Inflammatory macrophage treated with lipopolysaccharide for 1 hour (primary cell): Measurements from ENCODE around the gene FAM180B.
"Not testable (repeated sequence)": the region's sequence is repeated elsewhere in the genome, so short reads cannot be mapped to it uniquely, and the experiment has no call there.

ENCODE experiments used
- DNase-seq, 2 donors: peaks; one replicate each; pipeline ENCODE4 v3.0.0-alpha.2; 2020 to 2022

Gene FAM180B, protein sequence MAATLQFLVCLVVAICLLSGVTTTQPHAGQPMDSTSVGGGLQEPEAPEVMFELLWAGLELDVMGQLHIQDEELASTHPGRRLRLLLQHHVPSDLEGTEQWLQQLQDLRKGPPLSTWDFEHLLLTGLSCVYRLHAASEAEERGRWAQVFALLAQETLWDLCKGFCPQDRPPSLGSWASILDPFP

DNA sequence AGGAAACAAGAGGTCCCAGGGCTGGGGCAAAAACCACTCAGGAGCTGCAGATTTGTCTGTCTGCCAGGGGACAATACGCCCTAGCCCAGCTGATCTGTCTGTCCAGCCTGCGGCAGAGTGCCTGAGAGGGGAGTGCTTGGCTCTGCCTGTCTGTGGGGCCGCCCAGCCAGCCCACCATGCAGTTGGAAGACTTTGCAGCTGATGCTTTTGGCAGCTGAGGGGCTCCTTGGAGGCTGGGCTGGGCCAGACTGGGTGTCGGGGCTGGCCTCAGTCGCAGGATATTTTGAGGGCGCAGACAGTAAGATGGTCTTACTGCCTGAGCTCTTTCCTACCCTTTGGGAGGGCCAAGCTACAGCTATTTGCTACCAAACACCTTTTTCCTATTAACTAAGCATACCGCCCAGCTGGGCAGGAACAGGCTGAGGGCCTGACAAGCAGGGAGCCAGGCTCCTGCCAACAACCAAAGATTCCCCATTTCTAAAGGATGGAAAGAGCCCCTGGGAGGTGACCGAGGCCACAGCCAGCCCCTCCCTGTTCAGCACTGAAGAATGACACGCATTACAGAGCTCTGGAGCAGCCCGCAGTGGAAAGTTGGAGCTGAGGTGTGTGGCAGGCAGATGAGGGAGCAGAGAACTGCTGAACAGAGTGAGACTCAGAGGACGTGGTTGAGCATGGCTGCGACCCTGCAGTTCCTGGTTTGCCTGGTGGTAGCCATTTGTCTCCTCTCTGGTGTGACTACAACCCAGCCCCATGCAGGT lies at the start of gene FAM180B:
Gene FAM180B (plus strand): TSS at position 581 of the 758 bp plus-strand sequence. CDS start 91 bp downstream, at position 672.
- no peak for DNase-seq

DNA sequence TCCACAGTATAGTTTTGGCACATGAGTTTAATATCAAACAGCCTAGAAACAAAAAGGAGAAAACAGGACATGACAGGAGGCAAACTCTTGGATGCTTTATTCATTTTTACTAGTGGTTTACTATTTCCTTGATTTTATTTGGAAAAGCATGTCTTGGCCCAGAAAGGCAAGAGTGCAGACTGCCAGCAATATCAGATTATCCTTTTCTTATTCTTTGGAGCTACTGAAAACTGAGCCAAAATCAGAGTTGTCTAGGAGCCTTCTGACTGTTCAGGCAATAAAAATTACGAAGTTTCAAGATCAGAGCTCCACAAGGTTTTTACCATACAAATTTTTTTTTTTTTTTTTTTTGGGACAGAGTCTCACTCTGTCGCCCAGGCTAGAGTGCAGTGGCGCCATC lies 49.6 kb upstream of the FAM180B start:
- DNase-seq = no peak

DNA sequence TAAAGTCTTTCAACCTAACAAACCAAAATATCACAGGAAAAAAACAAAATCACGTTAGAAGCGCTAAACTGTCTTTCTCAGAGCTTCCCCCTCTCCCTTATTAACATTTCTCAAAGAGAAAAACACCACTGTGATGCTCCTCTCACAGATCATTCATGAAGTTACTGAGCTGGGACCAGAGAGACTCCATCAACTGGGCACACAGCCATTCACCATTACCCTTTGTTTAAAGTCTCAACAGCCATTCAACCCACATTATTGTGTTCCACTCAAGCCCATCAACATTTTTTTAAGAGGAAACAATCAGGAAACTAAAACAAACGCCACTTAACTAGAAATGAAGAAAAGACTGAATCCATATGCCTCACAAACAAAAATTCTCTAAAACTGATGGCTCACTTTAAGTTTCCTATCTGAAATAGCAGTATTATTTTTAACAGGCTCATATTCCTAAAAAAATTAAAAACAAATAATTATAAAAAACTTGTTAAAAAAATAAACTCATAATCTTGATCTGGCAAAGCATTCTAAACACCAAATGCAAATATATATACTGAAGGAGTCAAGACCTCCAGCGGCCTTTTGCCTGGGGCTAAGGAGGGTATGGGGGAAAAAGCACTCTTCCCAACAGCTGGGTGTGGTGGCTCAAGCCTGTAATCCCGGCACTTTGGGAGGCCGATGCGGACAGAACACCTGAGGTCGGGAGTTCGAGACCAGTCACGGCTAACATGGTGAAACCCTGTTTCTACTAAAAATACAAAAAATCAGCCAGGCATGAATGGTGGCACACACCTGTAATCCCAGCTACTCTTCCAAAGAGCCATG lies 47.5 kb upstream of the FAM180B start:
- DNase-seq = no peak

DNA sequence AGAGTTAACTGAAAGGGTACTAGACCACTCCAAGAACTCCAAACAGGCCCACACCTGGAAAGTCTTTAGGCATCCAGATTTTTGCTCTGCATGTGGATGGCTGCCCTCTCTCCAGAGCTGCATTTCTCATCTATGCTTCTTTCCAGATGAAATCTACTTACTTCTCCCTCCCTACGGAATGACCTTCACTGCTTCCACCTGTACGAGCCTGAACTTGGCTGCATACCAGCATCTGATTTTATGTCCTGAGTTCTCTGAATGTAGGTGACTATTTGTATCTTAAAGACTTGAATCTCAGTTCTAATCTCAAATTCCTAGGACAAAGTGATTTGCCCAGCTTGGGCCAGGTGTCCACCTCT lies 46.8 kb upstream of the FAM180B start:
- DNase-seq = no peak

GRCh38 chr11:47541070-47541469 lies 45.4 kb upstream of the FAM180B start:
- no peak for DNase-seq

DNA sequence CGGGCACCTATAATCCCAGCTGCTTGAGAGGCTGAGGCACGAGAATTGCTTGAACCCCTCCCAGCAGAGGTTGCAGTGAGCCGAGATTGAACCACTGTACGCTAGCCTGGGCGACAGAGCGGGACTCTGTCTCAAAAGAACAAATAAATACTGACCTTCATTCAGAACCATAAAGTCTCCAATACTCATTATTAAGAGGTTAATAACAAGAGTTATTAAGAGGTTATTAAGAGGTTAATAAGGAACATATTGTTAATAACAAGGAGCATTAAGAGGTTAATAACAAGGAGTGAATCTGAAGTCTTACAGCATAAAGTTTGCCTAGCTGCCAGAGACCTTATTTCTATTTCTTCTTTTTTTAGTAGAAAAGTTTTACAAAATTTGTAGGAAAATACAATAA lies 41.2 kb upstream of the FAM180B start:
- no peak for DNase-seq

DNA sequence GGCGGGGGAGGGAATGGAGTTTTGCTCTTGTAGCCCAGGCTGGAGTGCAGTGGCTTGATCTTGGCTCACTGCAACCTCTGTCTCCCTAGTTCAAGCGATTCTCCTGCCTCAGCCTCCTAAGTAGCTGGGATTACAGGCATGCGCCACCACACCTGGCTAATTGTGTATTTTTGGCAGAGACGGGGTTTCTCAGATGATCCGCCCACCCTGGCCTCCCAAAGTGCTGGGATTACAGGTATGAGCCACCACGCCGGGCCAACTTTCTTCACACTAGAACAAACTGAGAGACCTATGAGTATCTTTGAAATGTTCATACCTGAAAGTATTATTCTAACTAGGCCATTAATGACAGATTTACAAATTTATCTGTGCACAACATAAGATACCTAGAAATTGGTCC lies 40.2 kb upstream of the FAM180B start:
- DNase-seq = not testable (repeated sequence)

GRCh38 chr11:47550288-47551047 lies 36.0 kb upstream of the FAM180B start:
- peak; percentile 67 to 71 for DNase-seq

GRCh38 chr11:47551086-47551485 lies 35.4 kb upstream of the FAM180B start:
- peak; percentile 44 to 56 for DNase-seq

DNA sequence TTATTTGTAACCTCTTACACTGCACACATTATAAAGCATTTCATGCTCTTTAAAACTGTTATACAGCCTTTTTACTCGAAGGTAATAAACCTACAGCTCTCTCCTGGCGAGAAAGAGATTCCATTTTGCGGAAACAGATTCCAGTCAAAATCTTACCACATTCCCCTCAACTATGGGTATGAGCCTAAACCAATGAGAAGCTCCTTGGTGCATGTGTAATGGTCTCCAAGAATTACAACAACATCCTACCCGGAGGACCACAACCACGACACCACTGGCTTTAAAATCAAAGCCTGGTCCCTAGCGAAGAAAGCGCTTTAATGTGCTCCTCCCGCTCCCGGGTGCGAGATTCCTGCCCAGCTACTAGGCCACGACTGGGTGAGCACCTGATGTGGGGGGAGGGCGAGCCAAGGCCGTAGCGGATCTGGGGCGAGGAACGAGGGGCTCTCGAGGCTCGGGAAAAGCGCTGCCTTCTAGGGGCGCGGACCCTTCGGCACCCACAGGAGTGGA lies 34.4 kb upstream of the FAM180B start:
- peak; percentile 54 to 58 for DNase-seq

DNA sequence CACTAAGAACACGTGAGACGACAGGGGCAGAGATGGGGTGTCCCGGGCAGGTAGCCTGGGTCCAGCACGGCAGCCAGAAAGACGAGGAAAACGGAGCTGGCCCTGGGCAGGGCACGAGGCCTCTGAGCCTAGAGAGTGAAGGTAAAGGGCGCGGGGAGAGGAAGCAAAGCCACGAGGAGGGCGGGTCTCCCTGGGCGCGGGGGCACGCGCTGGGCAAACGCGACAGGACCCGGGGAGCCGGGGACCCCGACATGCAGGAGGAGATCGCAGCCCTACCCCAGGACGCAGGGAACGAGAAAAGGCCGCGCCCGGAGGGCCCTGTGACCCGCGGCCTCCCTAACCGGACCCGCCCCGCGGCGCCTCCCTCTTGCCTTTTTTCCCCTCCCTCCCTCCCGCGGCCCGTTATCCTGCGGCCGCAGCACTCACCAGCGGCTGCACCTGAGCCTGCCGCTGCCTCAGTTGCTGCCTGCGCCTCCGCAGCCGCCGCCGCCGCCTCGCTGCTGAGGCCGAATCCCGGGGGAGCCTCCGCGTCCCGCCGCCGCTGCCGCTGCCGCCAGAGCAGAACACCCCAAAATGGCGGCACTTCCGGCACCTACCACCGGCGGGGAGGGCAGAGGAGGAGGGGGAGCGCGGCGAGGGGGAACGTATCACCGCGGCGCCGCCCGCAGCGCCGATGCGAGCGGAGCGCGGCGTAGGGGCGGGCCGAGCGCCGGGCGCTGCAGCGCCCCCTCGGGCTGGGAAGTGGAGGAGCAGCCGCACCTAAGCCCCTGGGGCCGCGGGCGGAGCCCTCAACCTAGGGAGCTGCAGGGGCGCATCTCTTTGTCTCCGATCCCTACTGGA lies 33.7 kb upstream of the FAM180B start, which contains the start of gene CELF1:
Gene CELF1 (minus strand): TSS at position 567 of the 840 bp plus-strand sequence. CDS start 53,609 bp downstream, outside the sequence.
- DNase-seq = peak; percentile 88 to 94

DNA sequence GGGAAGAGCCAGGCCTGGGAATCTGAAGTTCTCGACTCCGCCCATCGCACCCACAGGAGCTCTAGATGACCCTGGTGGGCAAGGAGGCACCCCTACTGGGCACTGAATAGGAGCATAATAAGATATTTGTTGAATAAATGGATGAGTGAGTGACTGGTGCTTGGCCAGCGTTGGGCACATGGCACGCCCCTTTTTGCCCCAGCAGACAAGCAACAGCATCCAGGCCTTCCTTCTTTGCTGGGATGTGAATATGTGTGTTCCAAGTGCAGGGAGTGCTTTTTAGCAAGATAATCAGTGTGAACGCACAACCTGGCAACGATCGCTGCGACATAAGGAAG lies 33.1 kb upstream of the FAM180B start:
- DNase-seq = no peak

DNA sequence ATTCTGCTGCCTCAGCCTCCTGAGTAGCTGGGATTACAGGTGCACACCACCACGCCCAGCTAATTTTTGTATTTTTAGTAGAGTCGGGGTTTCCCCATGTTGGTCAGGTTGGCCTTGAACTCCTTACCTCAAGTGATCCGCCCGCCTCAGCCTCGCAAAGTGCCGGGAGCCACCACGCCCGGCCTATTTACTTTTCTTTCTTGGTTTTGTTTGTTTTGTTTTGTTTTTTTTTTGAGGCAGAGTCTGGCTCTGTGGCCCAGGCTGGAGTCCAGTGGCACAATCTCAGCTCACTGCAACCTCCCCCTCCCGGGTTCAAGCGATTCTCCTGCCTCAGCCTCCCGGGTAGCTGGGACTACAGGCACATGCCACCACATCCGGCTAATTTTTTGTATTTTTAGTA lies 29.5 kb upstream of the FAM180B start:
- not testable (repeated sequence) for DNase-seq

DNA sequence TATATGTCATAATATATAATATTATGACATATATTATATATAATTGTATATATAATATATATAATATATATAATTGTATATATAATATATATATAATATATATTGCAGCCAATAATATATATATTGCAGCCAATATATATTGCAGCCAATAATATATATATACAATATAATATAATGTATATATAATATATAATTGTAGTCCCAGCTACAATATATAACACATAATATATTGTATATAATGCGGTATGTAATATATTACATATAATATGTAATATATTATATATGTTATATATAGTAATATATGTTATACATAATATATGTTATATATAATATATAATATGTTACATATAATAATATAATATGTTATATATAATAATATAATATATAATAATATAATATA lies 27.8 kb upstream of the FAM180B start:
- no peak for DNase-seq

DNA sequence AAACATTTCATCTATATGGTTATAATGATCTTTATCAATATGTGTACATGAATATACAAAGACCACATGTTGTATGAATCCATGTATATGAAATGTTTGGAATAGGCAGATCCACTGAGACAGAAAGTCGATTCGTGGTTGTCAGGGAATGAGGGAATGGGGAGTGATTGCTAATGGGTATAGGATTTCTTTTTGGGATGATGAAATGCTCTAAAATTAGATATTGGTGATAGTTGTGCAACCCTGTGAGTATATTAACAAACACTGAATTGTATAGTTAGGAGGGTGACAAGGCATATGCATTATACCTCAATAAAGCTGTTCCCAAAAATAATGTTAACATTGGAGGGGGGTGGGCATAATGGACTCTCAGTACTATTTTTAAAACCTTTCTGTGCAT lies 26.1 kb upstream of the FAM180B start:
- DNase-seq = no peak

DNA sequence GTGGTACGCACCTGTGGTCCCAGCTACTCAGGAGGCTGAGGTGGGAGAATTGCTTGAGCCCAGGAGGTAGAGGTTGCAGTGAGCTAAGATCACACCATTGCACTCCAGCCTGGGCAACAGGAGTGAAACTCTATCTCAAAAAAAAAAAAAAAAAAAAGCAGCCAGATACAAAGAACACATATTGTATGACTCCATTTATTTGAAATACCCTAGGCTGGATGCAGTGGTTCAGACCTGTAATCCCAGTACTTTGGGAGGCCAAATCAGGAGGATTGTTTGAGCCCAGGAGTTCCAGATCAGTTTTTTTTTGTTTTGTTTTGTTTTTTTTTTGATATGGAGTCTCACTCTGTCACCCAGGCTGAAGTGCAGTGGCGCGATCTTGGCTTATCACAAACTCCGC lies 24.1 kb upstream of the FAM180B start:
- DNase-seq = not testable (repeated sequence)

DNA sequence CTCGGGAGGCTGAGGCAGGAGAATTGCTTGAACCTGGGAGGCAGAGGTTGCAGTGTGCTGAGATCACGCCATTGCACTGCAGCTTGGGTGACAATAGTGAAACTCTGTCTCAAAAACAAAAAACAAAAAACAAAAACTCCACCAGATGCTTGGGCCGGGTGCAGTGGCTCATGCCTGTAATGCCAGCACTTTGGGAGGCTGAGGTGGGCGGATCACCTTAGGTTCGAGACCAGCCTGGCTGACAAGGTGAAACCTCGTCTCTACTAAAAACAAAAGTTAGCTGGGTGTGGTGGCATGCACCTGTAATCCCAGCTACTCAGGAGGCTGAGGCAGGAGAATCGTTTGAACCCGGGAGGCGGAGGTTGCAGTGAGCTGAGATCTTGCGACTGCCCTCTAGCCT lies 22.1 kb upstream of the FAM180B start:
- DNase-seq = not testable (repeated sequence)

DNA sequence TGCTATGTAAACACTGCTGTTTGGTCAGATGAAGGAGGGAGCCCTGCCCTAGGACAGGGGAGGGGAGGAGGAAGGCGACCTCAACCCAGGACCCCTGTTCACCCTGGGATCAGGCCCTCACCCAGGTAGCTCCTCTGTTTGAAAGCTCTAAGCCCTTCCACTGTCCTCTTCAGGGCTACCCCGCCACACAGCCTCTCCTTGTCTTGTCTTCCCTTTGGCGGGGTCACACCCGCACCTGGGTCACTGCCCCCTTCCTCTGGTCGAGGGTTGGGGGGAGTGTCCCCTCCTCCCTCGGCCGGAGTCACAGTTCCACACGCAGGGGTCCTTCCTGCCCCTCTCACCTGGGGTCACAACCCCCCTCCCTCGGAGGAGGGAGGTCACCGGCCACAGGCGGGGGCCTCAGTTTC lies 21.5 kb upstream of the FAM180B start:
- DNase-seq = no peak

DNA sequence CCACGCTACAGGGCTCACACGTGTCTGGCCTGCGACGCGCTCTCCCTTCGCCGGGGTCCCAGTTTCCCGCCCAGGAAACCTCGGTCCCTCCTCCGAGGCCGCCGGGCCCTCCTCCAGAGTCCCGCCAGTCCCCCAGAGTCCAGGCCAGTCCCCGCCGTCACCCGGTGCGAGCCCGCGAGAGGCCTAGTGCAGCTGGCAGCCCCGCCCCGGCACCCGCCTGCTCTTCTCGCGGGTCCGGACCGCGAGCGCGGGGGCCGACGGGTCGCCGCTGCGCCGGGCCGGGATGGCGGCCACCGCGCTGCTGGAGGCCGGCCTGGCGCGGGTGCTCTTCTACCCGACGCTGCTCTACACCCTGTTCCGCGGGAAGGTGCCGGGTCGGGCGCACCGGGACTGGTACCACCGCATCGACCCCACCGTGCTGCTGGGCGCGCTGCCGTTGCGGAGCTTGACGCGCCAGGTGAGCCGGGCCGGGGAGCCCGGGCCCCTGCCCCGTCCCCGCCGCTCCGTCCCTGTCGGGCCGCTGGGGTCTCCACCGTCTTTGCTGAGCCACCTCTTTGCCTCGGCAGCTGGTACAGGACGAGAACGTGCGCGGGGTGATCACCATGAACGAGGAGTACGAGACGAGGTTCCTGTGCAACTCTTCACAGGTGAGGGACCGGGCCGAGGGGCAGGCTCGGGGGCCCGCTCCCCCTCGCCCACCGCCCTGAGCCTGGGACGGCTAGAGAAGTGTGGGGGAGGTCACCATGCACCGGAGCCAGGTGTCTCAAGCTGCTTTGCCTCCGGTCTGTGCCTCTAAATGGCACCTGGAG lies 20.9 kb upstream of the FAM180B start, which contains the start of gene PTPMT1:
Gene PTPMT1 (plus strand): TSS at position 260 of the 809 bp plus-strand sequence. CDS start 24 bp downstream, at position 284.
- DNase-seq = peak; percentile 65 to 70

GRCh38 chr11:47566149-47566698 lies 20.3 kb upstream of the FAM180B start:
- peak; percentile 34 to 39 for DNase-seq
